ENCODE measurements around the gene HNRNPH1.

The HNRNPH1 gene

DNA sequence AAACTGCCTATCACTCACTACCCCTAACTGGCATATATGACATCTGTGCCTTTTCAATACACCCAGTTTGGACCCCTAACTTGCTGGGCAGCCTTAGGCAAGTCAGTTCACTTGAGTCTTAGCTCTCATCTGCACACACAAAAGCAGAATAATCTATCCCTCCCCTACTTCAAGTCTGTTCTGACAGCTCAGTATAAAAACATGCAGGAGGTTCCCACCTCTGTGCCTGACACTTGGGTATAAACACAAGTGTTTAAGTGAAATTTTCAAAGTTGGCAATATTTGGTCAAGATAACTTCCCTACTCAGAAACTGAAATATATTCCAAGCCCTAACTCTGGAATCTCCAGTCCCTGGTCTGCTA, 12.6 kb downstream of the HNRNPH1 start:
- Histone ChIP-seq H3F3A (ENCODE audit: low read depth) (no peaks in the 10 kb centered on the region), H3K9ac (ENCODE audit: low read depth, low read length, poor library complexity, severe bottlenecking) (no peak overlapping the region), H2AFZ (ENCODE audit: low read length) (no peak overlapping the region), H3K27me3 (ENCODE audit: insufficient read depth, low read length, poor library complexity, severe bottlenecking) (no peaks in the 10 kb centered on the region), H3K9me3 (ENCODE audit: insufficient read depth, low read depth, low read length) (no peaks in the 10 kb centered on the region), H3K4me2 (ENCODE audit: low read depth, low read length, poor library complexity, severe bottlenecking) (no peak overlapping the region), H3K36me3 (ENCODE audit: insufficient read depth, low read length) (peaks cover 57% of the 10 kb centered on the region), H3K4me3 (ENCODE audit: low read length, poor library complexity, severe bottlenecking) (no peak overlapping the region), H3K79me2 (ENCODE audit: insufficient read depth, low read length) (peaks cover 32% of the 10 kb centered on the region), H3K4me1 (ENCODE audit: insufficient read depth, low read length, poor library complexity, severe bottlenecking) (peaks cover 3% of the 10 kb centered on the region), H3K9me2 (replicated peaks; ENCODE audit: low read depth, low read length) (no peaks in the 10 kb centered on the region), H4K20me1 (ENCODE audit: insufficient read depth, low read length, poor library complexity, severe bottlenecking) (peaks cover 29% of the 10 kb centered on the region)
- no peak for TF ChIP-seq EZH2phosphoT487 (IDR thresholded peaks at IDR 0.05; ENCODE audit: borderline replicate concordance)
- TF ChIP-seq, protein P1, sequence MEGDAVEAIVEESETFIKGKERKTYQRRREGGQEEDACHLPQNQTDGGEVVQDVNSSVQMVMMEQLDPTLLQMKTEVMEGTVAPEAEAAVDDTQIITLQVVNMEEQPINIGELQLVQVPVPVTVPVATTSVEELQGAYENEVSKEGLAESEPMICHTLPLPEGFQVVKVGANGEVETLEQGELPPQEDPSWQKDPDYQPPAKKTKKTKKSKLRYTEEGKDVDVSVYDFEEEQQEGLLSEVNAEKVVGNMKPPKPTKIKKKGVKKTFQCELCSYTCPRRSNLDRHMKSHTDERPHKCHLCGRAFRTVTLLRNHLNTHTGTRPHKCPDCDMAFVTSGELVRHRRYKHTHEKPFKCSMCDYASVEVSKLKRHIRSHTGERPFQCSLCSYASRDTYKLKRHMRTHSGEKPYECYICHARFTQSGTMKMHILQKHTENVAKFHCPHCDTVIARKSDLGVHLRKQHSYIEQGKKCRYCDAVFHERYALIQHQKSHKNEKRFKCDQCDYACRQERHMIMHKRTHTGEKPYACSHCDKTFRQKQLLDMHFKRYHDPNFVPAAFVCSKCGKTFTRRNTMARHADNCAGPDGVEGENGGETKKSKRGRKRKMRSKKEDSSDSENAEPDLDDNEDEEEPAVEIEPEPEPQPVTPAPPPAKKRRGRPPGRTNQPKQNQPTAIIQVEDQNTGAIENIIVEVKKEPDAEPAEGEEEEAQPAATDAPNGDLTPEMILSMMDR (conservative IDR thresholded peaks at IDR 0.05; ENCODE audit: low read length), result no peak

DNA sequence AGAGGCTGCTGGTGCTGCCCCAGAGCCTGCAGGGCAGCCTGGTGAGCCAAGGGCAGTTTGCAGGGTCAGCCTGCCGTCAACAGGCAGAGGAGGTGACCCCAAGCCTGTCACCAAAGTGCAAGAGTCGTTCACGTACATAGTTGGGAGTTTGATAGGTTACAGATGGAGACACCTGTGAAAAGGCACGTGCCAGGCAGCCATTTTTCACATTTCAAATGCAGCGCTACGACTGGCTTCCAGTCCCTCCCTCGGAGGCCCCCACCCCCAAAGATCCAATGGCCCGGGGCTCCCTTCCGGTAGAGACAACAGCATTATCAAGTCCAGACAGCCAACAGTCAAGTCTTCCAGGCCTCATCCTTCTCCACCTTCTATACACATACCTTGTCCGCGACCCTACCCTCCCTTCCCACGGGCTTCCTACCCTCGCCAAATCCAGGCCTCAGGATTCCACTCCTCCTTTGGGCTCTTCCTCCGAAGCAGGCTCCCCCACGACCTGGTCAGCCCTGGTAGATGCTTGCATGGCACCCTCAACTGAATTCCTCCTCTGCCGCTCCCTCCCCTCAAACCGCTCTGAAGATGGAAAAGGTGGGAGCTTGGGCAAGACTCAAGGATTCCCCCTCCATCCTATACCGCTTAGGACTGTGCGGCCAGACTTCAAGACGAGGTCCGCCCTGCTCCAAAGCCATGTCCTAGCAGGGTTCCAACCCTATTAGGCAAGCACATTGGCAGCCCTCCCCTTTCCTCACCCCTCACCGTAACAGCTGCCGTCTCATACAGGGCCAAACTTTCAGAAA, 13.2 kb downstream of the HNRNPH1 start:
- H3K9me3 ChIP-seq (ENCODE audit: insufficient read depth, low read depth, low read length), result no peaks in the 10 kb centered on the region
- H3K4me1 ChIP-seq (ENCODE audit: insufficient read depth, low read length, poor library complexity, severe bottlenecking), result no peaks in the 10 kb centered on the region
- H3F3A ChIP-seq (ENCODE audit: low read depth), result no peaks in the 10 kb centered on the region
- H3K9ac ChIP-seq (ENCODE audit: low read depth, low read length, poor library complexity, severe bottlenecking), result no peak overlapping the region
- H3K4me3 ChIP-seq (ENCODE audit: low read length, poor library complexity, severe bottlenecking), result no peak overlapping the region
- H3K4me2 ChIP-seq (ENCODE audit: low read depth, low read length, poor library complexity, severe bottlenecking), result no peak overlapping the region
- no peaks in the 10 kb centered on the region for H3K9me2 ChIP-seq (replicated peaks; ENCODE audit: low read depth, low read length)
- no peak overlapping the region for H2AFZ ChIP-seq (ENCODE audit: low read length)
- peaks cover 51% of the 10 kb centered on the region for H3K36me3 ChIP-seq (ENCODE audit: insufficient read depth, low read length)
- H3K27me3 ChIP-seq (ENCODE audit: insufficient read depth, low read length, poor library complexity, severe bottlenecking), result no peaks in the 10 kb centered on the region
- H3K79me2 ChIP-seq (ENCODE audit: insufficient read depth, low read length), result peaks cover 26% of the 10 kb centered on the region
- TF ChIP-seq, protein P1 (conservative IDR thresholded peaks at IDR 0.05; ENCODE audit: low read length), result no peak
- no peak for TF ChIP-seq EZH2phosphoT487 (IDR thresholded peaks at IDR 0.05; ENCODE audit: borderline replicate concordance)
- H4K20me1 ChIP-seq (ENCODE audit: insufficient read depth, low read length, poor library complexity, severe bottlenecking), result peaks cover 24% of the 10 kb centered on the region

DNA sequence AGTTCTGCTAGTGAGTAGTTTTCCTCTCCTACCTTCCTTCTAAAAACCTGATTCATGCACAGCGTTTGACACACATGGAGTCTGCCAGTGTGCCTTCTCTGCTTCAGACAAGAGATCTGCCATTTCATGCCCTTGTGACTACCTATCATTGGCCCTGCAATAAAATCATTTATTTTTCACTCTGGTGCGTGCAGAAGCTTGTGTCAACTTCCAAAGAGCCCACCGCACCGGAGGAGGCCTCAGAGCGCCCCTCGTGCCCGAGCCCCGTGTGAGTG, 13.7 kb downstream of the HNRNPH1 start:
- no peak overlapping the region for H3K4me3 ChIP-seq (ENCODE audit: low read length, poor library complexity, severe bottlenecking)
- no peak for TF ChIP-seq EZH2phosphoT487 (IDR thresholded peaks at IDR 0.05; ENCODE audit: borderline replicate concordance)
- TF ChIP-seq, protein P1 (conservative IDR thresholded peaks at IDR 0.05; ENCODE audit: low read length), result no peak
- no peak overlapping the region for H3K9ac ChIP-seq (ENCODE audit: low read depth, low read length, poor library complexity, severe bottlenecking)
- peaks cover 20% of the 10 kb centered on the region for H4K20me1 ChIP-seq (ENCODE audit: insufficient read depth, low read length, poor library complexity, severe bottlenecking)
- no peak overlapping the region for H3K4me2 ChIP-seq (ENCODE audit: low read depth, low read length, poor library complexity, severe bottlenecking)
- no peaks in the 10 kb centered on the region for H3F3A ChIP-seq (ENCODE audit: low read depth)
- H2AFZ ChIP-seq (ENCODE audit: low read length), result no peak overlapping the region
- no peaks in the 10 kb centered on the region for H3K9me3 ChIP-seq (ENCODE audit: insufficient read depth, low read depth, low read length)
- peaks cover 20% of the 10 kb centered on the region for H3K79me2 ChIP-seq (ENCODE audit: insufficient read depth, low read length)
- no peaks in the 10 kb centered on the region for H3K4me1 ChIP-seq (ENCODE audit: insufficient read depth, low read length, poor library complexity, severe bottlenecking)
- no peaks in the 10 kb centered on the region for H3K27me3 ChIP-seq (ENCODE audit: insufficient read depth, low read length, poor library complexity, severe bottlenecking)
- H3K9me2 ChIP-seq (replicated peaks; ENCODE audit: low read depth, low read length), result no peaks in the 10 kb centered on the region
- peaks cover 45% of the 10 kb centered on the region; the same call in 1 of the 2 replicates for H3K36me3 ChIP-seq (ENCODE audit: insufficient read depth, low read length)

Data from Loucy (cell line).